Breast epithelium (tissue), 3 donors: ENCODE measurements around the gene EIF4ENIF1.

Source experiments
- POLR2AphosphoS5 ChIP-seq, 3 donors: sonication (generic); formaldehyde crosslinking; IDR thresholded peaks; one replicate each; pipeline ENCODE4 v1.6.1; 2017; ENCODE audit warnings: antibody characterized with exemption in 3 of 3
- TF ChIP-seq, protein P1 (sequence below), 3 donors: fragments of 450-650 bp; IDR thresholded peaks; one replicate each; pipeline ENCODE4 v1.5.1; 2016 to 2017; ENCODE audit warnings: antibody characterized with exemption in 3 of 3, mild to moderate bottlenecking in 3 of 3, moderate library complexity in 3 of 3

DNA sequence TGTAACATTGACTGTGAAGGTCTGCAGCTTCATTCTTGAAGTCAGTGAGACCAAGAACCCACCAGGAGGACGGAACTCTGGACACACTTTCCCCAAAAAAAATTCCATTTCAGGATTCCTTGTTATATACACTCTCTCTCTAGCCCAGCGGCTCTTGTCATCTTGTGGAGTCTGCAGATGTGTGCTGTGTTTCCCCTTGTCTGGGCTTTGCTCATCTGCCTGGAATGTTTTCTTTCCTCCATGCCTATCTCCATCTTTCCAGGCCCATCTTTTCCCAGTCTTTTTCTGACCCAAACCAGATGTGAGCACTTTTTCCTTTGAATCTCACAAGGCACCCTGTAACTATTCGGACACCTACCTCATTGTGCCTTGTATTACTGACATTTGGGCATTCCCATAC is 95.3 kb downstream of the EIF4ENIF1 start:
- TF ChIP-seq, protein P1, sequence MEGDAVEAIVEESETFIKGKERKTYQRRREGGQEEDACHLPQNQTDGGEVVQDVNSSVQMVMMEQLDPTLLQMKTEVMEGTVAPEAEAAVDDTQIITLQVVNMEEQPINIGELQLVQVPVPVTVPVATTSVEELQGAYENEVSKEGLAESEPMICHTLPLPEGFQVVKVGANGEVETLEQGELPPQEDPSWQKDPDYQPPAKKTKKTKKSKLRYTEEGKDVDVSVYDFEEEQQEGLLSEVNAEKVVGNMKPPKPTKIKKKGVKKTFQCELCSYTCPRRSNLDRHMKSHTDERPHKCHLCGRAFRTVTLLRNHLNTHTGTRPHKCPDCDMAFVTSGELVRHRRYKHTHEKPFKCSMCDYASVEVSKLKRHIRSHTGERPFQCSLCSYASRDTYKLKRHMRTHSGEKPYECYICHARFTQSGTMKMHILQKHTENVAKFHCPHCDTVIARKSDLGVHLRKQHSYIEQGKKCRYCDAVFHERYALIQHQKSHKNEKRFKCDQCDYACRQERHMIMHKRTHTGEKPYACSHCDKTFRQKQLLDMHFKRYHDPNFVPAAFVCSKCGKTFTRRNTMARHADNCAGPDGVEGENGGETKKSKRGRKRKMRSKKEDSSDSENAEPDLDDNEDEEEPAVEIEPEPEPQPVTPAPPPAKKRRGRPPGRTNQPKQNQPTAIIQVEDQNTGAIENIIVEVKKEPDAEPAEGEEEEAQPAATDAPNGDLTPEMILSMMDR (IDR thresholded peaks at IDR 0.05) = no peak
- no peak for TF ChIP-seq POLR2AphosphoS5 (IDR thresholded peaks at IDR 0.05)
